A673 (cell line): ENCODE data around the gene TDRD3.

Experiments
- EZH2 ChIP-seq: fragments of 200-600 bp; sonication (generic); IDR thresholded peaks from 2 replicates; pipeline ENCODE4 v1.6.1; 2017; ENCODE audit warnings: borderline replicate concordance, low read depth, mild to moderate bottlenecking, mixed read lengths, antibody characterized with exemption, low read length; ENCODE audit not compliant: poor library complexity, severe bottlenecking
- TF ChIP-seq, protein P1 (sequence below): fragments of 300-800, 200-600 bp; sonication (generic); conservative IDR thresholded peaks from 2 replicates; pipeline ENCODE4 v1.5.1; 2017; ENCODE audit warnings: low read depth, mild to moderate bottlenecking, antibody characterized with exemption, low read length, moderate library complexity, mixed read lengths

DNA sequence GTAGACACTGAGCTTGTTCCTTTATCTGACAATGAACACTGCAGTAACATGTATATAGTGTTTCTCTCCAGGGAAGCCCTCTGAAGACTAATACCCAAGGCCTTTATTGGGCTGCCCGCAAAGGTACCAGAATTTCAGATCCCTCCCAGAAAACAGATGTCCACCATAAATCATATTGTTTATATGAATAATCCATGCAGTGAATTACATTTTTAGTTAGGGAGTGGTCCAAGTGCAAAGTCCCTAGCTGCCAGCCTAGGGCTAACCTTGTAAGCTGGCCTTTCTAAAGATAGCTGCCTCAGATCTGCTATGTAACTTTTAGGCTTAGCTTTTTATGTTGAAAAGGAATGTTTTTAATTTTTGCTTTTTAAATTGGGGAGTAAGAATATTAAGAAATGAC lies 44.7 kb downstream of the TDRD3 start:
- TF ChIP-seq, protein P1, sequence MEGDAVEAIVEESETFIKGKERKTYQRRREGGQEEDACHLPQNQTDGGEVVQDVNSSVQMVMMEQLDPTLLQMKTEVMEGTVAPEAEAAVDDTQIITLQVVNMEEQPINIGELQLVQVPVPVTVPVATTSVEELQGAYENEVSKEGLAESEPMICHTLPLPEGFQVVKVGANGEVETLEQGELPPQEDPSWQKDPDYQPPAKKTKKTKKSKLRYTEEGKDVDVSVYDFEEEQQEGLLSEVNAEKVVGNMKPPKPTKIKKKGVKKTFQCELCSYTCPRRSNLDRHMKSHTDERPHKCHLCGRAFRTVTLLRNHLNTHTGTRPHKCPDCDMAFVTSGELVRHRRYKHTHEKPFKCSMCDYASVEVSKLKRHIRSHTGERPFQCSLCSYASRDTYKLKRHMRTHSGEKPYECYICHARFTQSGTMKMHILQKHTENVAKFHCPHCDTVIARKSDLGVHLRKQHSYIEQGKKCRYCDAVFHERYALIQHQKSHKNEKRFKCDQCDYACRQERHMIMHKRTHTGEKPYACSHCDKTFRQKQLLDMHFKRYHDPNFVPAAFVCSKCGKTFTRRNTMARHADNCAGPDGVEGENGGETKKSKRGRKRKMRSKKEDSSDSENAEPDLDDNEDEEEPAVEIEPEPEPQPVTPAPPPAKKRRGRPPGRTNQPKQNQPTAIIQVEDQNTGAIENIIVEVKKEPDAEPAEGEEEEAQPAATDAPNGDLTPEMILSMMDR = no peak
- TF ChIP-seq EZH2 = no peak
